Spleen (tissue), 7 donors: ENCODE data around the gene RFX8.

Source experiments
- CTCF ChIP-seq, 11 experiments: fragments of 200-600 bp in 7 of 11; fragments of 450-650 bp in 4 of 11; sonication (generic) in 4 of 11; IDR thresholded peaks in 8 of 11; conservative IDR thresholded peaks in 3 of 11; 1 replicate in 7 of 11; 2 replicates in 4 of 11; pipeline versions ENCODE4 v1.4.0 to v1.8.0; 2016 to 2021; ENCODE audit warnings: antibody characterized with exemption in 11 of 11, inconsistent platforms in 4 of 11, mild to moderate bottlenecking in 1 of 11
- POLR2AphosphoS5 ChIP-seq, 3 donors: sonication (generic); formaldehyde crosslinking; IDR thresholded peaks; one replicate each; pipeline ENCODE4 v1.5.1; 2017; ENCODE audit warnings: antibody characterized with exemption in 3 of 3
- donor health status: DM: no; HTN: no; CAD: no; lungs with moderate emphysema.
- donor health status: DM: no; HTN: no; CAD: no.
- donor health status: DM: no; HTN: no; CAD: no.

- TF ChIP-seq POLR2AphosphoS5 (IDR thresholded peaks at IDR 0.05) = peak in 1 of 3 donors; percentile 31
- peak in 1 of 11 experiments; percentile 13 for TF ChIP-seq CTCF (IDR thresholded peaks at IDR 0.05 in 8 of 11, conservative IDR thresholded peaks at IDR 0.05 in 3 of 11)
These were observed 806 bp downstream of the RFX8 start for GRCh38 chr2:101473911-101474701.
